Astrocyte (in vitro differentiated cells and primary cell): ENCODE results near the gene COL26A1. TPM values are rescaled to one million over a fixed set of nuclear protein-coding genes. Genes with fewer than 3 reads are reported as not detected.

Source experiments
- DNase-seq: peaks from one replicate; pipeline ENCODE4 v3.0.0-alpha.2; 2010; ENCODE audit warnings: low read depth
- FAIRE-seq: peaks from 2 replicates; lab custom pipeline; 2011; peaks lifted over from hg19 to GRCh38; lab: Jason Lieb, UNC
- H2AFZ ChIP-seq: 2 replicates; pipeline ENCODE4 v1.6.0; 2012; ENCODE audit warnings: low read depth, low read length, inconsistent platforms
- H3K27ac ChIP-seq: 2 replicates; pipeline ENCODE4 v1.5.1; 2011; ENCODE audit warnings: low read depth, low read length, inconsistent platforms
- H3K27me3 ChIP-seq: 2 replicates; pipeline ENCODE4 v1.6.0; 2011; ENCODE audit warnings: low read length, inconsistent platforms; ENCODE audit not compliant: insufficient read depth
- H3K36me3 ChIP-seq: 2 replicates; pipeline ENCODE4 v1.5.1; 2011; ENCODE audit warnings: low read length, inconsistent platforms; ENCODE audit not compliant: insufficient read depth
- H3K4me1 ChIP-seq: 2 replicates; pipeline ENCODE4 v1.5.1; 2011; ENCODE audit warnings: low read length, inconsistent platforms; ENCODE audit not compliant: insufficient read depth
- H3K4me2 ChIP-seq: 2 replicates; pipeline ENCODE4 v1.6.0; 2012; ENCODE audit warnings: low read length, inconsistent platforms
- H3K4me3 ChIP-seq: 2 replicates; pipeline ENCODE4 v1.5.1; 2011; ENCODE audit warnings: low read depth, mild to moderate bottlenecking, low read length, inconsistent platforms; ENCODE audit not compliant: insufficient read depth
- H3K79me2 ChIP-seq: 2 replicates; pipeline ENCODE4 v1.6.0; 2012; ENCODE audit warnings: mild to moderate bottlenecking, low read length, inconsistent platforms; ENCODE audit not compliant: insufficient read depth
- H3K9ac ChIP-seq: 2 replicates; pipeline ENCODE4 v1.6.0; 2012; ENCODE audit warnings: mild to moderate bottlenecking, low read length, inconsistent platforms
- H3K9me3 ChIP-seq: 2 replicates; pipeline ENCODE4 v1.5.1; 2012; ENCODE audit warnings: low read depth, mild to moderate bottlenecking, low read length, inconsistent platforms; ENCODE audit not compliant: insufficient read depth
- H4K20me1 ChIP-seq: 2 replicates; pipeline ENCODE4 v1.6.0; 2012; ENCODE audit warnings: low read length, inconsistent platforms; ENCODE audit not compliant: insufficient read depth
- H3K27ac Mint-ChIP-seq: one replicate; pipeline ENCODE4 v1.8.0; 2021; ENCODE audit warnings: mild to moderate bottlenecking, mixed read lengths; ENCODE audit not compliant: unreplicated experiment
- H3K27me3 Mint-ChIP-seq: one replicate; pipeline ENCODE4 v1.8.0; 2021; ENCODE audit warnings: low read depth, mixed read lengths; ENCODE audit not compliant: unreplicated experiment
- H3K36me3 Mint-ChIP-seq: one replicate; pipeline ENCODE4 v1.8.0; 2021; ENCODE audit warnings: low read depth, mixed read lengths; ENCODE audit not compliant: unreplicated experiment
- H3K4me1 Mint-ChIP-seq: one replicate; pipeline ENCODE4 v1.8.0; 2021; ENCODE audit warnings: low read depth, mixed read lengths; ENCODE audit not compliant: unreplicated experiment
- H3K4me3 Mint-ChIP-seq: one replicate; pipeline ENCODE4 v1.8.0; 2021; ENCODE audit warnings: mild to moderate bottlenecking, moderate library complexity, mixed read lengths; ENCODE audit not compliant: unreplicated experiment
- H3K9me3 Mint-ChIP-seq: one replicate; pipeline ENCODE4 v1.8.0; 2021; ENCODE audit warnings: mild to moderate bottlenecking, mixed read lengths; ENCODE audit not compliant: unreplicated experiment
- EZH2 ChIP-seq: IDR thresholded peaks from 2 replicates; pipeline ENCODE4 v1.6.1; 2012; ENCODE audit warnings: mild to moderate bottlenecking, low read length, inconsistent platforms; ENCODE audit not compliant: insufficient read depth
- total RNA-seq: library from RNA; stranded (reverse); gene quantifications from 2 replicates; pipeline ENCODE4 v1.2.1, GENCODE V29; 2021
- TF ChIP-seq, protein P1 (sequence below): IDR thresholded peaks from 2 replicates; pipeline ENCODE4 v1.5.1; 2011; ENCODE audit warnings: low read depth, mild to moderate bottlenecking, inconsistent platforms, low read length, moderate library complexity; ENCODE audit not compliant: insufficient read depth

Gene COL26A1
- total RNA-seq, 1 donor from 2014 or later, result 7.1 TPM

DNA sequence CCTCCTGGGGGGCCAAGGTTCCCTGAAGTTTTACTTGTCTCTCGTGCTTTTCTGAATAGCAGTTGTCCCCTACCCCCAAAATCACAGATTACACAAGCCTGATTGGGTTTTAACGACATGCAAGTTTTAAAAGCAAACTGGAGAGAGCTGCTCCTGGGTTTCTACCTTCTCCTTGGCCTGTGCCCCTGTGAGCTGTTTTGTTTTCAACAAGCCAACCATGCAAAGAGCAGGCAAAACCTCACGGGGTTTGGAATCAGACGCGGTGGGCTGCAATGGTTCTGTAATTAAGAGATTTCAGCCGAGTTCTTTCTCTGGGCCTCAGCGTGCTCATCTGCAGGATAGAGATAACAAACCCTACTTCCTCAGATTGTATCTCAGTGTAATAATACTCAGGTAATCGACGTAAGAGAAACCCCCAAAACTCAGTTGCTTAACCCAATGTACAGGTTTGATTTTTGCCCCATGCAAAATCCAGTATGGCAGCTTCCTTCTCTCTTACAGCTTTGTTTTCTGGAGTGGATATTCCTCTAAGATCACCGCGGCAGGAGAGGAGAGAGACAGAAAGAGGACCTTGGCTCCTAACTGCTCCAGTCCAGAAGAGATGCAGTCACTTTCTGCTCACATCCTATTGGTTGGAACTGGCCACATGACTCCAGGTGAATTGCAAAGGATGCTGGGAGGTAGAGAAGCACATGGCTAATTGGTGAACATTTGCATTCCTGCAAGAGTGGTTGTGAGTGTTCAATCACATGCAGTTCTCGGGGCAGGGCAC is 224.4 kb downstream of the COL26A1 start:
- Histone ChIP-seq H3K27me3 (no peaks in the 10 kb centered on the region), H3K4me2 (no peak overlapping the region), H3K4me1 (no peaks in the 10 kb centered on the region), H3K4me3 (no peak overlapping the region), H3K79me2 (no peaks in the 10 kb centered on the region), H3K36me3 (no peaks in the 10 kb centered on the region), H4K20me1 (no peaks in the 10 kb centered on the region), H3K9ac (no peak overlapping the region), H2AFZ (no peak overlapping the region), H3K9me3 (no peaks in the 10 kb centered on the region), H3K27ac (no peak overlapping the region)
- no peak overlapping the region for H3K4me3 Mint-ChIP-seq
- peaks cover 8% of the 10 kb centered on the region for H3K9me3 Mint-ChIP-seq
- DNase-seq (no peak), FAIRE-seq (no peak)
- H3K4me1 Mint-ChIP-seq, result no peaks in the 10 kb centered on the region
- H3K27ac Mint-ChIP-seq, result no peak overlapping the region
- H3K27me3 Mint-ChIP-seq, result peaks cover 36% of the 10 kb centered on the region
- TF ChIP-seq, protein P1, sequence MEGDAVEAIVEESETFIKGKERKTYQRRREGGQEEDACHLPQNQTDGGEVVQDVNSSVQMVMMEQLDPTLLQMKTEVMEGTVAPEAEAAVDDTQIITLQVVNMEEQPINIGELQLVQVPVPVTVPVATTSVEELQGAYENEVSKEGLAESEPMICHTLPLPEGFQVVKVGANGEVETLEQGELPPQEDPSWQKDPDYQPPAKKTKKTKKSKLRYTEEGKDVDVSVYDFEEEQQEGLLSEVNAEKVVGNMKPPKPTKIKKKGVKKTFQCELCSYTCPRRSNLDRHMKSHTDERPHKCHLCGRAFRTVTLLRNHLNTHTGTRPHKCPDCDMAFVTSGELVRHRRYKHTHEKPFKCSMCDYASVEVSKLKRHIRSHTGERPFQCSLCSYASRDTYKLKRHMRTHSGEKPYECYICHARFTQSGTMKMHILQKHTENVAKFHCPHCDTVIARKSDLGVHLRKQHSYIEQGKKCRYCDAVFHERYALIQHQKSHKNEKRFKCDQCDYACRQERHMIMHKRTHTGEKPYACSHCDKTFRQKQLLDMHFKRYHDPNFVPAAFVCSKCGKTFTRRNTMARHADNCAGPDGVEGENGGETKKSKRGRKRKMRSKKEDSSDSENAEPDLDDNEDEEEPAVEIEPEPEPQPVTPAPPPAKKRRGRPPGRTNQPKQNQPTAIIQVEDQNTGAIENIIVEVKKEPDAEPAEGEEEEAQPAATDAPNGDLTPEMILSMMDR, result no peak
- no peak for TF ChIP-seq EZH2
- H3K36me3 Mint-ChIP-seq, result peaks cover 4% of the 10 kb centered on the region

DNA sequence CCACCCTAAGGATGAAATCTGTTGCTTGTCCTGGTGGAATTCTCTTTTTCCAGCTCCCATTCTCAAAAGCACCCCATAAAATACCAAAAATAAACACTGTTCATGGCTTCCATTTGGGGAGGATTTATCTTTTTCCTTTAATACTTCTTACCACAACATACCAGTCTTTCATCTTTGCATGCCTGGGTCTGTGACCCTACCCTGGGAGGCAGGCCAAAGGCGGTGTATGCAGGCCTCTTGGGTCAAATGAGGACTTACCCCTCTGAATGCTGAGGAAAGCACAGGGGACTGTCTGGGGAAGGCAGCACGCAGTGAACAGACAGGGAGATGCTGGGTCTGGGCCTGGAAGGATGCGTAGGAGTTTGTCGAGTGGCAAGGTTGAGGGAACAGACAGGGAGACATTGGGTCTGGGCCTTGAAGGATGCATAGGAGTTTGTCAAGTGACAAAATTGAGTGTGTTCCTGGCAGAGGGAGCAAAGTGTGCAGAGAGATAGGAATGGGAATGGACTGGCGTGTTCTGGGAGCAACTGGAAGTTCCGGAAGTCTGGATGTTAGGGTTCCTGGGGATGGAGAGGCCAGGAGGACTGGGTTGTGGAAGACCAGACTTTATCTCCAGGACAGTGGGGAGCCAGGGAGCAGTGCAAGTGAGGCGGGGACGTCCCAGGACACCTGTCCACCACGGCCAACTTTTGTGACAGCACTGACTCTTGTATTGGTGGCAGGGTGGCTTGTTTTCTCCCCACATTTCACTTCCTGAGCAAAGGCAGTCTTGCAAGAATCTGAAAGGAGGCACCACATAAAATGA is 225.7 kb downstream of the COL26A1 start:
- no peaks in the 10 kb centered on the region for H3K4me1 Mint-ChIP-seq
- no peak overlapping the region for H3K4me3 Mint-ChIP-seq
- TF ChIP-seq, protein P1, result no peak
- no peak for TF ChIP-seq EZH2
- peaks cover 3% of the 10 kb centered on the region for H3K9me3 Mint-ChIP-seq
- no peak overlapping the region for H3K9ac ChIP-seq
- peaks cover 38% of the 10 kb centered on the region for H3K27me3 Mint-ChIP-seq
- no peak overlapping the region for H2AFZ ChIP-seq
- no peaks in the 10 kb centered on the region for H3K36me3 ChIP-seq
- no peaks in the 10 kb centered on the region for H3K79me2 ChIP-seq
- H3K4me3 ChIP-seq, result no peak overlapping the region
- H3K4me1 ChIP-seq, result no peaks in the 10 kb centered on the region
- no peak for FAIRE-seq
- no peak overlapping the region for H3K27ac Mint-ChIP-seq
- no peaks in the 10 kb centered on the region for H3K9me3 ChIP-seq
- H3K27ac ChIP-seq, result no peak overlapping the region
- no peak overlapping the region for H3K4me2 ChIP-seq
- H3K27me3 ChIP-seq, result peaks cover 2% of the 10 kb centered on the region
- no peak for DNase-seq
- H4K20me1 ChIP-seq, result no peaks in the 10 kb centered on the region
- H3K36me3 Mint-ChIP-seq, result peaks cover 2% of the 10 kb centered on the region
